Right lobe of liver (tissue), 4 donors: ENCODE data around the gene ZNF282.

Source experiments
- POLR2A ChIP-seq: fragments of 450-650 bp; IDR thresholded peaks from one replicate; pipeline ENCODE4 v1.6.1; 2017; ENCODE audit warnings: antibody characterized with exemption, mild to moderate bottlenecking
- TF ChIP-seq, protein P1 (sequence below), 4 donors: fragments of 200-600 bp in 3 of 4; fragments of 450-650 bp in 1 of 4; IDR thresholded peaks; one replicate each; pipeline versions ENCODE4 v1.5.1 to v1.8.0; 2016 to 2022; ENCODE audit warnings: antibody characterized with exemption in 4 of 4, mild to moderate bottlenecking in 2 of 4
- donor health status: DM: no; HTN: no; CAD: no.
- donor health status: DM: no; HTN: no; CAD: no.
- donor health status: DM: no; HTN: yes; CAD: no.

DNA sequence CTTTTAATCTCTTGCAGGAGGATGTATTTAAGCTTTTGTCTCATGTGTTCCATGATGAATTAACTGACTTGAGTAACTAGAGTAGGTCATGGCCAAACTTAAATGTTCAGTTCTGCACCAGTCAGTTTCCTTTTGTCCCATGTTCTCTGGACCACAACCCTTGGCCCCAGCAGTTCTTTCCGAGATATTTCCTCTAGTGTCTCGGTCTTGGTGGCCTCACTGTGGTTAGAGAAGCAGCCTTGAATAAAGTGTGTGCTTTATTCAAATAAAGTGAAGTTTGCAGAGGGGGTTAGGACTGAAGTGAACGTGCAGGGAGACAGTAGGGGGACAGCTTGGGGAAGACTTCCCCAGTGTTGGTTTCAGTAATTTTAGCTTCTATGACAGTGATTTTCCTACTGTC is 53.4 kb downstream of the ZNF282 start:
- no peak for TF ChIP-seq POLR2A
- TF ChIP-seq, protein P1, sequence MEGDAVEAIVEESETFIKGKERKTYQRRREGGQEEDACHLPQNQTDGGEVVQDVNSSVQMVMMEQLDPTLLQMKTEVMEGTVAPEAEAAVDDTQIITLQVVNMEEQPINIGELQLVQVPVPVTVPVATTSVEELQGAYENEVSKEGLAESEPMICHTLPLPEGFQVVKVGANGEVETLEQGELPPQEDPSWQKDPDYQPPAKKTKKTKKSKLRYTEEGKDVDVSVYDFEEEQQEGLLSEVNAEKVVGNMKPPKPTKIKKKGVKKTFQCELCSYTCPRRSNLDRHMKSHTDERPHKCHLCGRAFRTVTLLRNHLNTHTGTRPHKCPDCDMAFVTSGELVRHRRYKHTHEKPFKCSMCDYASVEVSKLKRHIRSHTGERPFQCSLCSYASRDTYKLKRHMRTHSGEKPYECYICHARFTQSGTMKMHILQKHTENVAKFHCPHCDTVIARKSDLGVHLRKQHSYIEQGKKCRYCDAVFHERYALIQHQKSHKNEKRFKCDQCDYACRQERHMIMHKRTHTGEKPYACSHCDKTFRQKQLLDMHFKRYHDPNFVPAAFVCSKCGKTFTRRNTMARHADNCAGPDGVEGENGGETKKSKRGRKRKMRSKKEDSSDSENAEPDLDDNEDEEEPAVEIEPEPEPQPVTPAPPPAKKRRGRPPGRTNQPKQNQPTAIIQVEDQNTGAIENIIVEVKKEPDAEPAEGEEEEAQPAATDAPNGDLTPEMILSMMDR (IDR thresholded peaks at IDR 0.05), result no peak
